Activated T-cell treated with anti-CD3 and anti-CD28 coated beads for 4 hours (primary cell): ENCODE measurements around the gene MAGI2.

Experiments
- DNase-seq: peaks from one replicate; pipeline ENCODE4 v3.0.0-alpha.2; 2020

Gene MAGI2

DNA sequence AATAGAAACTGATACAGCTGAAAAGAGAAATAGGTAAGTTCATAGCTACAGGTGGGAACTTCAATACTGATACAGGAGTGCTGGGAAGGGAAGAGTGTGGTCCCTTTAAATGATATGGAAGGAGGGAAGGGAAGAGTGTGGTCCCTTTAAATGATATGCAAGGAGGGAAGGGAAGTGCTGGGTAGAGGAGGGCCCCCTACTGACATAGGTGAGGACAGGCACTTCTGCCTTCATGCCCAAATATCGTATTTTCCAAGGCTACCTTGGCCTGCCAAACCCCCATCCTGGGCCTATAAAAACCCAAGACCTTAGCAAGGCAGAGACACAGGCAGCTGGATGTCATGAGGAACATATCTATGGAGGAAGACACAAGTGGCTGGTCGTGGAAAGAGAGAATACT lies 92.3 kb downstream of the MAGI2 start:
- no peak for DNase-seq

DNA sequence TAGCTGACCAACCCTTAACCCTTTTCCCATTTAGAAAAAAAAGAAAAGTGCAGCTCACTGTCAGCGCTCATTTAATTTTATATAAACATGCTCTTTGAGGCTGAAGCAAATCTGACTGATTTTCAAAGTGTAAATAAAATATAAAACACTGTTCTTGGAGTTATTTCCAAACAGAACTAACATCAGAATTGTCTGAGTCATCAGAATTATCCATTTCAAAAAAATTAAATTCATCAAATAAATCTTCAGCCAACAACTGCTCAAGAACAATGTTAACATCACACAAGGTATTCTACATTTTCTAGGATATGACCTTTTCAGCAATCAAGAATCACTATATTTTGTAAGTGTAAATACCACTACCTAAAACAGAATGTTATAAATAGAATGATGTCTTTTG lies 93.6 kb downstream of the MAGI2 start:
- no peak for DNase-seq

DNA sequence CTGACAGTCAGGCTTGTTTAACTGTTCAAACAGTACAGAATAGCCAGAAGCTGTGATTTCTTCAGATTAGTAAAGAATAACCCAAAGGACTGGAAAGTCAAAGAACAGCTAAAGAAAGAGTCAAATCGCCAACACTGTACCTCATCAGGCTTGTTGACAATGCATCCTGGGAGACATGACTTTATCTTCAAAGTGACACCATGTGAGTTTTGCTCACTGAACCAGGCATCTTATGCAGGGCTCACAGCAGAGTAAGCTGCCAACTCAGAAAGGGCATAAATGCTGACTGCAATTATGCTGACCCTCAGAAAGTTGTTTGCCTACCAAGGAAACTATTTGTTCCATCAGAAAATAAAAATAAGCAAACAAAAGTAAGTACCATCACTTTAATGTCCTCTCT lies 96.4 kb downstream of the MAGI2 start:
- no peak for DNase-seq

DNA sequence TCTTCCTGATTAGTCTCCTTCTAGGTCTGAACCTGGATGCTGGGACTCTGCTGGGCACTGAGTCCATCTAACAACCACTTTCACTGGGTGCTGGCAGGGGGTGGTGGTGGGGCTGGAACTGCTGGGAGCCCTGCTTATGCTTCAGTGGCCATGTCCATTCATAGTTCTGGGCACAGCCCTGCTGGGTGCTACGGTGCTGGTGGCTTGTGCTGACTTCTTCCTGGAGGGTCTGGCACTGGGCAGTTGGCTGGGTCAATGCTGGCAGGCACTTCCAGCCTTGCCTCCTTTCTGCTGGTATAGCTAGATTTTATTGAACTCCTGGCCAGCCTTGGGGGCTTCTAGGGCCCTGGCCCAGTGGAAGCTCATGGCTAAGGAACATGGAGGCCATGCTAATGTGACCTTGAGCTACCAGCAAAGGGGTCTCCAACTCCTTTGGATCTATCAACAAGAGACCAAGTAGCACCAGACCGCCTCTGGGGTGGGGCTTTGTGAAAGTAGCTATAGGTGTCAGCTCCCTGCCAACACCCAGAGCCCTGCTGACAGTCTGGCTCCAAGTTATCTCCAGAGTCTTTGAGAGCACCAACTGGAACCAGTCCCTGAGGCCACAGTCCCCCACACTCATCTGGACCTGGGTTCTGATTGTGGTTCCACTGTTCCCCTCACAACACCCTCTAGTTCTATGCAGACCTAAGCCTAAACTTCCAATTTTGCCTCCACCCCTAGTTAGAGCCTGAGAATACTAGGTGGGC lies 99.6 kb downstream of the MAGI2 start:
- no peak for DNase-seq

DNA sequence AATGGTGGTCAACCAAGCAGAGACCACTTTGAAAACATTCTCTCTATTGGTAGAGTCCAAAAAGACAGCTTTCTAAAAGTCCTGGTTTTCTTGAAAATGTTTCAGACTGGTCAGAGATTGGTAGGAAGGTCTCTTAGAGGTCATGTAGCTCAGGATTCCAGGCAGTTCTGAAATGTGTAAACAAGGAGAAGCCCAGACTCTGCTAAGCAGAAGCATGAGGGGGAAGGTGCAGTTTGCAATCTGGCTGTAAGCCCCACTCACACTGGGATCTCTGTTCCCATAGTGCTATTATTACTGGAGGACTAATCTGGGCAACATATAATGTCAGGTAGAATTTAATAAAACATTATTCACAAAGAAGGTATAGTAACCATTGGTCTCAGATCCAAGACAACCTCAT lies 101.1 kb downstream of the MAGI2 start:
- DNase-seq, result no peak

DNA sequence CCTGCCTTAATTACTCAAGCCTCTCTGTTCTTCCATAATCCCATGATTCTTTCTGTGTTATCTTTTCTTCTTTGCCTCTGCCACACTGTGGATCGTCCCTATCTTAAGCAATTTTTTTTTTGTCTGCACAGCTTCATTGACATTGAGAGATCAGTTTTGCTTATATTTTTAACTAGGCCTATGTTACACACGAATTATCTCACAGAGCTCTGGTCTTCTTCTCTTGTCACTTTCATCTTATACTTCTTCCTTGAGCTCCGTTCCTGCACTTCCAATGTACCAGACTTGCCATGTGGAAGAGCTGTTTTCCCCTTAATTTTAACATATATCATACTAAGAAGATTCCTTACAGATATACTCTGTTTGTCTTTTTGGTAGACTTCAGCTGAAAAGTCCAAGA lies 106.1 kb downstream of the MAGI2 start:
- DNase-seq, result no peak

DNA sequence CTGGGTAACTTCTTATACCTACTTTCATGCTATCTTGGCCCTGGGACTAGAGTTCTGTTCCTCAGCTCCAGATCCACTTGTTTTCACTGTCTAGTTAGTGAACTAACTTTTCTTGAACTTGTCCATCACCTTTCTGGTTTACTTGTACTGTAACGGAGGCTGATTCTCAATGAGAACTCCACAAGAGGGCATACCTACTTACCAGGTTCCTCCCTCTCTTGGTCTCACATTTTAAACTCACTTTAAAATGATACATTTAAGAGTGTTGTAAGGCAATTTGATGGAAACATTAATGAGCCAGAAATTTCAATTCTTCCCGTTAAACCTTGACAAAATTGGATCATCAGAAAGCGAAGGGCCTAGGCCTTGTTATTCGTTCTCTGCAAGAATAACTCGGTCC lies 111.6 kb downstream of the MAGI2 start:
- no peak for DNase-seq

DNA sequence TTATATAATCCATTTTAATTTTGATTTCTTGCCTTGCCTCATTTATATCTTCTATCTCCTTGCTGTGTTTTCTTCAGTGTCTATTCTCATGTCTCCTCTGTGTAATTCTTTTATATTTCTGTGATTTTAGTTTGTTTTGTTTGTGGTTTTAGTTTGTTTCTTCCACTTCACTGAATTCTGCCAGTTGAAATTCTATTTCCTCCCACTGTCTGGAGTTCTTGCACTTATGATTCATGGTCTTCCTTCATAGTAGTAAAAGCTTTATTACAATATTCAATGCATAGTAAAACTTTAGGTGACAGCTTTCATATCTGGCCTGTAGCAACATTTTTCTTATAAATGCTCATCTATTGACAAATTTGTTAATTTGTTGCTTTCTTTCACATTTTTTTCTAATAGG lies 113.3 kb downstream of the MAGI2 start:
- no peak for DNase-seq

DNA sequence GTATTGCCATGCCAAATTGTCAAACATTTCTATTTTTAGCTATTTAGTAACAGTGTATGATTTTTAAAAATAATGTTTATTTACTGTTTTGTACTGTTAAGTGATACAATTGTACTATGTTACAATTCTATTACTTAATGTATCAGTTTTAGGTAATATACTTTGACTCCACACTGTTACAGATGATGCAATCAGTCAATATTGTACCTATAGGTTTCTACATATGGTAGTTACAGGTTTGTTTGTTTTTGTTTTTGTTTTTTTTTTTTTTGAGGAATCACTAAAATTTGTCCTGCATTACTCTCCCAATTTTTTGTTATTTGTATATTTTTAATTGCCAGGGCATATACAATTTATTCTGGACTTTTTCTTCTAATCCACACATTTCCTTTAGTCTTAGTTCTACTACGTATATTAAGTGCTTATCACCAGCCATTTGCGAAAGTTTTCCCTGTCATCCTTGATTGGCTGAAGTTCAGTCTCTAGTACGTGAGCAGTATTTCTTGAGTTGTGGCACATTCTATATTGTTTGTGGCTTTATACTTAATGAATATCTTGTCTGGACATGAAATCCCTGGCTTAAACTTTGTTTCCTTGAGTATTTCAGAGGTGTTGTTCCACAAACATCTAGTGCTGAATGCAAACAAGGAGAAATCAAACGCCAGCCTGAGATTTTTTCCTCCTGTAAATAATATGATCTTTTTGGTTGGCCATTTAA lies 114.1 kb downstream of the MAGI2 start:
- no peak for DNase-seq

DNA sequence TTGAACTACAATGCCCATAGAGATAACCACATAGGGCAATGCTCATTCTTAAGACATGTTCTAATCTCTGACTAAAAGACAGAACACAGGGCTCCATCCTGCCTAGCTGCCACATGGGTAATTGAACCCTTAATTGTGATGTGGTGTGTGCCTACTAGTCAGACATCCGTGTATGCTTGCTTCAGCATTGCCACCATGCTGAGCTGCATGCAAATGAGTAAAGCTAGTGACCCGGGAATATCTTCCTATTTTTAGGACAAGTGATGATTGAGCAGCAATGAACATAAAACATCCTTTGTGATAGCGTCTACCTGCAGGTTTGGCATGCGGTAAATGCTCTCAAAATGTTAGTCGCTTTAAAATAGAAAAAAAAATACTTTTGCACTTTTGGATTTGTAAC lies 115.8 kb downstream of the MAGI2 start:
- DNase-seq, result no peak

DNA sequence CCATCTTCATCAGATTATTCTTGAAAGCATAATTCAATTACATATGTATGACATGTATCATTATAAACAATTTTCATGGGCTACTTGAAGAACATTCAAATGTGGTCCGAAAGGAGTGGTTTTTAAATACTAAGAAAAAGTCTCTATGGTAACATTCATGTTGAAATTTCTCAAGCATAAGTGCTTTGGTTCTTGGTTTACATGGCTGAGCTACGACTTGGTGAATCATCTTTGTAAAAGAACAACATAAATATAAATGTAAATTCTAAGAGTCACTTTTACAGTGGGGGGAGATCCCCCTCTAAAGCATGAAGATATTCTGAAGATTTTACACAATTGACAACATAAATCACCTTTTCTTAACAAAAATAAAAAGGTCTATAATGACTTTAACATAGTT lies 118.6 kb downstream of the MAGI2 start:
- DNase-seq, result no peak

DNA sequence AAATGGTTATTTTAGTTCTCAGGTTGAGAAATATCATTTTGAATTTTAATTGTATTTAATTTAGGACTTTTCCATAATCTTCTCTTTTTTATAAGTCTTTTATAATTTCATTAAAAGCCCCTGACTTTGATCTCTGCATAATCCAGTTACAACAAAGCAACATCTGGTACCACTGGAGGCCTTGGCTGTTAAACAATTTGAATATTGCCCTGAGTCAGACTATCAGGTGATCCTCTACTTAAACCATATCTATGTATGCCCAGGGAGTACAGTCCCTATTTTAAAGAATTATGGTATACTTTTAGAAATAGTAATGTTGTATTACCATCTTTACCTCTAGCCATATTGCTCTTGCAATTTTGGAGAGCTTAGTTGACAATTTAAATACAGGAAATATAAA lies 119.1 kb downstream of the MAGI2 start:
- no peak for DNase-seq

DNA sequence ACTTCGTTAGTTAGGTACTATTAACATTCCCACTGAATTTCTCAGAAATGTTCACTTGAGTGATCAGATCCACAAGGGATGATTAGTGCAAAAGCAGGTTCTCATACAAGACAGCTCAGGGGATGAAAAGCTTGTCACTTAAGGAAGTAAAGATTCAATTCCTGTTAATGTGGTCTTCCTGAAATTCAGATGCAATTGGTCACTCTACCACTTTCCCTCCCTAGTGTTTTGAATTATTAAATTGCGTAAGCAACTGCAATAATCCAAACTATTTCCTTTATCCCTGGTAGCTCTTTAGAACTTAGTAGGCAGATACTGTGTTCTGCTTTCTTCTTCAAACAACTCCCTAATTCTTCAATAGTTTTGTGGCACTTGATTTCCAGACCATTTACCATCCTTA lies 121.4 kb downstream of the MAGI2 start:
- no peak for DNase-seq

DNA sequence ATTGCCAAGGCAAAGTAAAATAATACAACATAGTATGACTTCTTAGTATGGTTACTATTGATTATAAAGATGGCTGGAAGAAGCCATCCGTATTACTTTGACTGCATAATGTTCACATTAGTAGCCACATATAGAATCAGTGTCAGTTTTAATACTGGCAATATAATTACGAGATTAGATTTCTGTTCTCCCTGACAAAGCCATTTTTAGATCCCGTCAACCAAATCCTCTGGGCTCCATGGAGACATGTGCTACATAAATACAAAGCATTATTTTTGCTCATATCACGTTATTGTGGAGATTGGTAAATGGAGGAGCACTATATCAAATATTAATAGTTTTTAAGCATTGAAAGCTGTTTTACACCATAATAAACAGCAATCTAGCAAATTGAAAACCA lies 124.0 kb downstream of the MAGI2 start:
- DNase-seq, result no peak

DNA sequence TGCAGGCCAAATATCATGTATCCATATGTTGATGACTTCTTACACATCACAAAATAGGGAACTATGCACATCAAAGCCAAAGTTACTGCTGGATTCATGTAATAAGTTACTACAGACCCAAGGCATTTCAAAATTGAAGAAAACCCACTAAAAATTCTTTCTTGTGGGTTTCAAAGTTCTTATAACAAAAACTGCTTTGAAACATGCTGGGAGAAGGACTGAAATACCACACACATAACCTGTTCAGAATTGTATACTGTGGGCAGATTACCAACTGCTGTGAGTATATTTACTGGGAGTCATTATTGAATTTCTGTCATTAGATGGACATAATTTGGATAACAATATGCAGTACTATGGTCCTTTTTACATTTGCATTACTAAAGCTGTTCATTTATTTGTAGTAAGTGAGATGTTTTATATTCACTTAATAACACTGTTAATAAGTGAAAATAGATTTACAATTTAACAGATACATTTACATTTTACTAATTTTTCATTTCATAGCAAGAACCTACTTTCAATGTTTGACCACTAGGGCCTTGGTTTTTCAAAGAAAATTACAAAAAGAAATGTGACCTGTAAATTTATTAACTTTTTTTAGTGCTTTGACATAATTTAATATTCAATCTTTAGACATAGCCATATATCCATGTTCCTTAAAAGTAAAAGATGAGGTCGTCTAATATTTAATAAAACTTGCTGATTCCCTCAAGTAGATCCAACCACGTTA lies 132.6 kb downstream of the MAGI2 start:
- DNase-seq, result no peak

DNA sequence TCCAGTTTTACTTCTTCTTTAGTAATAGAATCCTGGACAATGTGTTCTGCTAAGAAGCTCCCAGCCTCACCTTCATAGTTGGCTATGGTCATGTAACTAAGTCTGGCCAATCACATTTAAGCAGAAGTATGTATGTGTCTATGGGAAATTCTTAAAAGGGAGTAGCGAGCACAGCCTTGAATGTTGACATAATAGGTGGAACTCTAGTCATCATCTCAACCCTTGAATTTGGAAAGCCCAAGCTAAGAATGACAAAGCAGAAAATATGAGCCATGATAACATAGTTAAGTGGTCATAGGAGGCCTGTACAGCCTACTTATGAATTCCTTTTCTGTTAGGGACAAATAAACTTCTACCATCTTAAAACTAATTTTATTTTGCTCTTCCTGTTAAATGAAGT lies 134.1 kb downstream of the MAGI2 start:
- DNase-seq, result no peak

DNA sequence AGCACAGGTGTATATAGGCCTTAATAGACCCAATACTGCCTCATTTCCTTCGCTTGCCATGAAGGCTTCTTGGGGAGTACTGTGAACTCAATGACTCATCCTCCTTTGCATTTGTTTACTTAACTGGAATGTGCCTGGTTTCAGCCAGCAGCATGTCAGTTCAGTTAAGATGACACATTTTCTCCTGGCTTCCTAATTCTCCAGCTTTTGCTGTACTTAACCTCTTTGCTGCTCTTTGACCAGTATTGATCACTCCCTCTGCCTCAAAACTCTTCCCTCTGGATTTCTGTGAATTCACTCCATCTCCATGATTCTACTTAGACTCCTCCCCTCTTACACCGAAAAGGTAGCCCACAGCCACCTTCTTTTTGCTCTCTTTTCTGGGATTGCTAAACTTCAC lies 135.7 kb downstream of the MAGI2 start:
- no peak for DNase-seq

DNA sequence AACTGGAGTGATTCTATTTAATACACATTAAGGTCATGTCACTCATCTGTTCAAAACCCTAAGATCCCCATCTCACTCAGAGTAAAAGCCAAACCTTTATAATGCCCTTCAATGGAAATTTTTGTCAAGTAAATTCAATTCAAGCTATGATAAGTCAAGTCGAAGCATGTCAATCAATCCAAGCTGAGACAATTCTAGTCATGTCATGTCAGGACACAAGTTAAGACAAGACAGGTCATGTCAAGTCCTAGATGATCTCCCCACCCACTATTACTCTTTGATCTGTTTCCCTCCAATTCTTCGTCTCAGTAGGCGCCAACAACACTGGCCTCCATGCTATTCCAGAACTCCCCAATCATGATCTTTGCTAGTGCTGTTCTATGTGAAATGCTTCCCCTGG lies 141.4 kb downstream of the MAGI2 start:
- DNase-seq, result no peak

DNA sequence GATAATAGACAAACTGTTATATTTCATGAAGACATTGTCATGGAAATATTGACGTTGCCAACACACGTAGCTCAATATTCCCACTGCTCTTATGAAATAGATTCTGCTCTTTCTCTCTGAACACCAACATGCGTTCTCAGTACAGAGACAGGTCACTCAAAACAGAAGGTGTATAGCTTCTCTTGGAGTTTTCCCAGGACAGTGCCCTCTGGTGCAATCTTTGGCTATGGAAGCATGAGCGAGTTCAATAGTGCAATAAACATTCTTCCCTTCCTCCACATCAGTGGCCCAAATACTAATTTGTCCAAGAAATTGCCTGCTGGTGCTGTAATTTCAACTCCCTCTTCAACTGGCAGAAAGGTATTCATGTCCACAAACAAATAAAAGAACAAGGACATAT lies 145.3 kb downstream of the MAGI2 start:
- no peak for DNase-seq

DNA sequence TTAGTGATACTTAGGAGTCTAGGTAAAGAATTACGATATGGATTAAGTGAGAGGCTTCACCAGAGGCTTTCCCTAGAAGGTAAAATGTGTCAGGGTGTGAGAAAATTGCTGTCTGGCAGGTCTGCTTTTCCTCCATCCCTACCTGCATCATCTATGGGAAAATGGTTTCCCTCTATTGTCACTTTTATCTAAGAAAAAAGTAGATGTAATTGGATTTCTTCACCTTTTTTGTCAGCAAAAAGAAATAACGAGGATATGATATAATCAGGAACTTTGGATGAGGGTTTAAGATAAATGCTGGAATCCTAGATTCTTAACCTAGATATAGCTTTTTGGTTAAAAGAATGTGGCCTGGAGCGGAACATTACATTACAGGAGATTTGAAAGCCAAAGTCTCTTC lies 146.1 kb downstream of the MAGI2 start:
- DNase-seq, result no peak

DNA sequence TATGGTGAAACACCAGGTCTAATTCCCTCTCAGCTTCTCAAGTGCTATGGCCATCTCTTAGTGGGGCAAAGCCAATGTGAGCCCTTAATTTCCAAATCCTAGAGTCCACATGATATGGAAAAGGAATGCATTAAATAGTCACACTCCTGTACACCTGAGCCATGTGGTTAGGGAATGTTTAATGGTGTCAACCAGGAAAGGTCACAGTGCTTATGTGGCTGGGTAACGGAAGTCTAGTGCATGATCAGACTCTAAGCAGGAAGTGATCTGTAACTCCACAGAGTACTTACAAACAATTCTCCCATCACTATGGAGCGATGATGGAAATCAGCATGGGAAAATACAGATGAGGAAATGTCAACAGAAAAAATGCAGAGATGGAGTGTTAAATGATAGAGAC lies 148.8 kb downstream of the MAGI2 start:
- DNase-seq, result no peak

DNA sequence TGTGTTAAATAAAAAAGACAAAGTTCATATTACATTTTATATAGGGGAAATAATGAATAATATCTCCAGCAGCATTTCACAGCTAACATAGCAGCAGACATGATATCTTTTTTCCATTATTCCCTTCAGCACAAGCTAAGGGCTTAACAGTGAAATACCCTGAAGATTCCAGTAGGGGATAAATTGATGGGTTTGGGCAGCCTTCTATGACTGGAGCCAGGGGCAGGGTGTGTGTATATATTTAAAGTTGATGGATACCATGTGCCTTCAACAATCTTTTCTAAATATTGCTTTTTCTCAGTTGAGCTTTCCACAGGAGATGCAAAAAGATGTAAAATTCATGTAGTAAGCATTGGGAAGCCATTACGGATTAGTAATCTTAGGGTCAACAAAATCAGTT lies 151.2 kb downstream of the MAGI2 start:
- DNase-seq, result no peak

DNA sequence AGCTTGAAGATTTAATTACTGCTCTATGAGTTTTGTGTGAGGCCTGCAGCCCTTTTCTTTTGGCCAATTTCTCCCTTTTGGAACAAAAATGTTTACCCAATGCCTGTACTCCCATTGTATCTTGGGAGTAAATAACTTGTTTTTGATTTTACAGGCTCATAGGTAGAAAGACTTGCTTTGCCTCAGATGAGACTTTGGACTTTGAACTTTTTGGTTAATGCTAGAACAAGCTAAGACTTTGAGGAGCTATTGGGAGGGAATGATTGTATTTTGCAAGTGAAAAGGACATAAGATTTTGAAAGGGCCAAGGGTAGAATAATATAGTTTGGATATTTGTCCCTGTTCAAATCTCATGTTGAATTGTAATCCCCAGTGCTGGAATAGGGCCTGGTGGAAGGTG lies 152.0 kb downstream of the MAGI2 start:
- no peak for DNase-seq

DNA sequence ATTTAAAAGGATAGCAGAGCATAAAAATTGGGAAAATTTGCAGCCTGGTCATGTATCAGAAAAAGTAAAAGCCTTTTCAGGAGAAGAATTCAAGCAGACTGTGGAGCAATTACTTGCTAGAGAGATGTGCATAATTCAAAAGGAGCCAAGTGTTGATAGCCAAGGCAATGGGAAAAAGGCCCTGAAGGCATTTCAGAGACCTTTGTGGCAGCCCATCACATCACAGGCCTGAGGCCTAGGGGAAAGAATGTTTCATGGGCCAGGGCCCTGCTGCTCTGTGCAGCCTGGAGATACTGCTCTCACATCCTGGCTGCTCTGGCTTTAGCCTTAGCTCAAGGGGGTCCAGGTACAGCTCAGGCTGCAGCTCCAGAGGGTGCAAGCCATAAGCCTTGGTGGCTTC lies 152.9 kb downstream of the MAGI2 start:
- no peak for DNase-seq
